Aorta (tissue), 5 donors: ENCODE data around the gene DCK. TPM values are rescaled to one million over a fixed set of nuclear protein-coding genes. Genes with fewer than 3 reads are reported as not detected.
"Not testable (repeated sequence)": the region's sequence is repeated elsewhere in the genome, so short reads cannot be mapped to it uniquely, and the experiment has no call there.

ENCODE experiments used
- ATAC-seq: fragments of 200-7000 bp; cut with Tn5 transposase; one replicate; pipeline ENCODE4 v1.9.1; 2022; ENCODE audit warnings: moderate library complexity; ENCODE audit not compliant: low FRiP score
- DNase-seq, 2 donors: peaks; one replicate each; pipeline ENCODE4 v3.0.0-alpha.2; 2020
- H3K27ac ChIP-seq, 2 donors: one replicate each; pipeline ENCODE4 v1.5.1; 2013; ENCODE audit warnings: low read length in 2 of 2, mild to moderate bottlenecking in 2 of 2, moderate library complexity in 2 of 2, control low read depth in 1 of 2, inconsistent platforms in 1 of 2, low read depth in 1 of 2
- H3K27me3 ChIP-seq, 2 donors: one replicate each; pipeline ENCODE4 v1.6.1; 2013; ENCODE audit warnings: control low read depth in 1 of 2, low read length in 1 of 2, mild to moderate bottlenecking in 1 of 2, moderate library complexity in 1 of 2; ENCODE audit not compliant: insufficient read depth in 2 of 2, control insufficient read depth in 1 of 2
- H3K36me3 ChIP-seq, 2 donors: one replicate each; pipeline ENCODE4 v1.6.1; 2013; ENCODE audit warnings: control low read depth in 1 of 2, low read length in 1 of 2, mild to moderate bottlenecking in 1 of 2; ENCODE audit not compliant: insufficient read depth in 2 of 2, control insufficient read depth in 1 of 2
- H3K4me1 ChIP-seq, 2 donors: one replicate each; pipeline ENCODE4 v1.6.1; 2013; ENCODE audit warnings: low read length in 2 of 2, control low read depth in 1 of 2, mild to moderate bottlenecking in 1 of 2, moderate library complexity in 1 of 2; ENCODE audit not compliant: insufficient read depth in 2 of 2, control insufficient read depth in 1 of 2
- H3K4me3 ChIP-seq, 2 donors: one replicate each; pipeline ENCODE4 v1.5.1; 2013; ENCODE audit warnings: low read length in 2 of 2, control low read depth in 1 of 2, mild to moderate bottlenecking in 1 of 2
- H3K9me3 ChIP-seq: one replicate; pipeline ENCODE4 v1.6.1; 2013; ENCODE audit warnings: mild to moderate bottlenecking, low read length; ENCODE audit not compliant: control insufficient read depth
- WGBS, 2 donors: extraction: QIAGEN DNeasy Blood & Tissue Kit; methylation state at CpG; one replicate each; pipeline ENCODE4 v1.1.7; 2013; 5-methylcytosine and 5-hydroxymethylcytosine counted together
- intact Hi-C, 2 donors: fragments of 100-400 bp; cut with DNase I; formaldehyde crosslinking; loops; one replicate each; pipeline versions ENCODE4 v1.14.2 to v1.15.0; 2022
- polyA plus RNA-seq, 2 donors: library from polyadenylated mRNA; stranded (reverse); fragments of 200-250 nt; gene quantifications; one replicate each; pipeline ENCODE4 v1.2.3, GENCODE V29; 2013
- total RNA-seq, 2 donors: library from RNA; stranded (reverse); fragmentation: NEBNext Ultra II Directional; extraction: Animal tissue kit (Norgen Biotek cat#: 25700); gene quantifications; one replicate each; pipeline ENCODE4 v1.2.1, GENCODE V29; 2021
- donor health status: healthy with polysubstance abuse.
- donor health status: Bipolar disorder and iron deficiency.
- donor health status: DM: no; HTN: no; CAD: no.
- donor health status: DM: no; HTN: no; CAD: no.
- donor health status: DM: yes; HTN: yes; CAD: no.

The DCK gene
- total and polyA plus RNA-seq, 4 donors: 7.5 to 21.0 (median 10.9) TPM

DNA sequence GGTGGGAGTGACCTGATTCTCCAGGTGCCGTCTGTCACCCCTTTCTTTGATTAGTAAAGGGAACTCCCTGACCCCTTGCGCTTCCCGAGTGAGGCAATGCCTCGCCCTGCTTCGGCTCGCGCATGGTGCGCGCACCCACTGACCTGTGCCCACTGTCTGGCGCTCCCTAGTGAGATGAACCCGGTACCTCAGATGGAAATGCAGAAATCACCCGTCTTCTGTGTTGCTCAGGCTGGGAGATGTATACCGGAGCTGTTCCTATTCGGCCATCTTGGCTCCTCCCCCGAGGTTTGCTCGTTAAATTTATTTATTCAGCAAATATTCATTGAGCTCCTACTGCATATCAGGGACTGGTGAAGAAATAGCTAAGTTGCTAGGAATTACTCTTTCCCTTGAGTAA is 66.1 kb downstream of the DCK start:
- H3K4me3 ChIP-seq, H3K36me3 ChIP-seq, H3K9me3 ChIP-seq, H3K4me1 ChIP-seq, ATAC-seq, H3K27me3 ChIP-seq, DNase-seq, intact Hi-C loops, H3K27ac ChIP-seq: not testable (repeated sequence)
- WGBS, 2 donors: 90 to 94% methylated on average over 8 to 16 of the region's 16 CpGs

DNA sequence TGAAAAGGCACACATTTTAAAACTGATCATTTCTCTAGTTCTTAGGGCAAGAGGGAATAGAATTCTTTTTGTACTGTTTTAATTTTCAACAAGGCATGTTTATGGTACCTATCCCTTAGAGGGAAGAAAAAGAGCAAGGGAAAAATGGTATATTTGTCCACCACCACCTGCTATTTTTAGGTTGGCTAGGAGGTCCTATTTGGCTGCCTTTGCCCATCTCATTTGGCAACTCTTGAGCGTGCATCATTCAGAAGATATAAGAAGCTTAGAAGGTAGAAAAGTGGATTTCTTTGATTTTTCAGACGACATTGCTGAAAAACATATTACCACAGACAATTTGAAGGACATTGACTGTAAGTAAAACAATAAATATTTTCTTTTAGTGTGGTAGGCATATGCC is 69.0 kb downstream of the DCK start:
- DNase-seq: no peak
- 11 to 16% methylated on average over 2 of the region's 2 CpGs for WGBS, 2 donors
- H3K4me3 ChIP-seq: no peak overlapping the region
- no peak overlapping the region for H3K27ac ChIP-seq
- no peaks in the 10 kb centered on the region for H3K9me3 ChIP-seq
- no peaks in the 10 kb centered on the region for H3K4me1 ChIP-seq
- no peaks in the 10 kb centered on the region for H3K27me3 ChIP-seq
- ATAC-seq: no peak
- intact Hi-C loops: no loop called here
- H3K36me3 ChIP-seq: no peaks in the 10 kb centered on the region

DNA sequence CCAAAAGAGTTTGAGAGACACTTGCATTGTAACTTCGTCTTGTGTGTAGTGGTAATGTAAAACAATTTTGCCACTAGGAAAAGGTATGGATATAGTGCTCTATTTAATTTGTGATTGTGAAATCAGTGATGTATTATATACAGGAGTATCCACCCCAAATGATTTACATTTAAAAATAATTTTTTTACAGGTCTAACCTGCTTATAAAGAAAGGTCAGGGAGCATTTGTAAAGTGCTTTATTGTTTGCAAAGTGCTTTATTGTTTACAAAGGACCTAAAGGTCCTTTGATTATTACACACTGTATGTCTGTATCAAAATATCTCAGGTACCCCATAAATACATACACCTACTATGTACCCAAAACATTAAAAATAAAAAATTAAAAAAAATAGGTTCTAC is 70.3 kb downstream of the DCK start:
- no peak for DNase-seq
- no peak overlapping the region for H3K27ac ChIP-seq
- no peaks in the 10 kb centered on the region for H3K36me3 ChIP-seq
- no peak for ATAC-seq
- intact Hi-C loops: no loop called here
- H3K4me1 ChIP-seq: no peaks in the 10 kb centered on the region
- H3K4me3 ChIP-seq: no peak overlapping the region
- 94 to 95% methylated on average over 1 of the region's 1 CpG for WGBS, 2 donors
- no peaks in the 10 kb centered on the region for H3K27me3 ChIP-seq
- H3K9me3 ChIP-seq: no peaks in the 10 kb centered on the region

DNA sequence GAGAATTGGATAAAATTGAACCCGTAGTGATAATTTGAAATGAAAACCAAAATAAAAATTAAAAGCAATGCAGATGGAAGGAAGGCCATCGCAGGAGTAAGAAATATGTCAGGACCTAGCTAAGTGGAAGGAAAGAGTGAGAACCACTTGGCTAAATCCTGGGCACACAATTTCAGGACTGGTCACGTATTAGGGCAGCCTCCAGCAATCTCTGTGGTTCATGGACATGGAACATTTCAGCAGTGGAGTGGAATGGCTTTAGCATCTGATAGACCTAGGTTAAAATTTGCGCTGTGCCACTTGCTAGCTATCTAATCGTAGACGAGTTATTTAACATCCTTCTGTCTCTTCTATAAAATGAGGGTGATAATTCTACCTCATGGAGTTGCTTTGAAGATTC is 71.1 kb downstream of the DCK start:
- Histone ChIP-seq H3K27ac (no peak overlapping the region), H3K4me1 (no peaks in the 10 kb centered on the region), H3K4me3 (no peak overlapping the region), H3K27me3 (no peaks in the 10 kb centered on the region), H3K9me3 (no peaks in the 10 kb centered on the region), H3K36me3 (no peaks in the 10 kb centered on the region)
- ATAC-seq (no peak), DNase-seq (no peak)
- intact Hi-C loops: no loop called here
- 94 to 96% methylated on average over 6 of the region's 6 CpGs for WGBS, 2 donors

GRCh38 chr4:71065991-71066510 is 72.6 kb downstream of the DCK start:
- intact Hi-C loops: no loop called here
- WGBS, 2 donors: 92 to 93% methylated on average over 2 of the region's 2 CpGs

DNA sequence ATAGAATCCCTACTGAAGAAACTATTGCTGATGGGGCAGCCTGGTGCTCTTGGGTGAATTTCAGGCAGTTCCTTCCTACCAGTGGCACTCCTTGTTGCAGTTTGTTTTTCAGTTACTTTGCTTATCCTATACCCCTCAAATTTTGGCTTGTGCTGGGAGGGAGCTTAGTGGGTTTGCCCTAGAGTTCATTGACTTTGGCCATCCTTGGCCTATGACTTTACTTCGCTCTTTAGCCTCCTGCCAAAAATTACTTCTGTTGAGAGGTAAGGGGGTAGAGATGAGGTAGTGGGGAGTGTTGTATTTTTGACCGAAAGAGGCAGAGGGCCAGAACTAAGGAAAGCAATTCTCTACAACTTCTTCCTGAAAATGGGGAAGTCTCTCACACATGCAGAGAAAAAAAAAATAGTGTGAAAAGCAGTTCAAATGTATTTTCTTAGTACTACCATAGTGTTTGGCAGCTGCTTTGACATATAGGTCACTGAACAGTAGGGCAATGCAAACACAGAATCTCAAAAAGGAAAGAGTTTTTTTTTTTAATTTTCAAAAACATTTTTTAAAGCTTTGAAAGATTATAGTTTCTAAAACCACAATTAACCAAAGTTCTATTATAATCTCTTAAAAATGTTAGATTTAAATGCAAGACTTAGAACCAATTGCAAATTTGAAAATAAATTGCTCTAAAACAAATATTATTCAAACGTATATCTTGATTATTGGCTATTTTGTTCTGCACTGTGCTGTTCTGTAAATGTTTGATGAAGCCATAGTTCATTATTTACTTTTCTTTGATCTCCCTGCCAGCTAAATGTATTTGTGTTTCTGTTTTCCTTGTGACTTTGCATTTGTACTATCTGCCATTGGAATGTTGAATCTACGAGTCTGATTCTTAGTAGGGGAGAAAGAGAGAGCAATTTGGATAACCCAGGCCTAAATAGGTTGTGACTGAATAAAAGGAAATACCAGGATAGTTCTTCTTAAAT is 73.6 kb downstream of the DCK start:
- Histone ChIP-seq H3K27ac (no peak overlapping the region), H3K27me3 (no peaks in the 10 kb centered on the region), H3K4me3 (no peak overlapping the region), H3K9me3 (no peaks in the 10 kb centered on the region), H3K36me3 (no peaks in the 10 kb centered on the region), H3K4me1 (no peaks in the 10 kb centered on the region)
- DNase-seq (no peak), ATAC-seq (no peak)
- intact Hi-C loops: no loop called here
- 53% methylated on average over 4 of the region's 4 CpGs for WGBS, 2 donors

More at GRCh38 chr4:71065991-71066510, 72.6 kb downstream of the DCK start:
- H3K36me3 ChIP-seq: no peaks in the 10 kb centered on the region
- no peak overlapping the region for H3K27ac ChIP-seq
- H3K4me3 ChIP-seq: no peak overlapping the region
- DNase-seq (no peak), ATAC-seq (no peak)
- H3K4me1 ChIP-seq: no peaks in the 10 kb centered on the region
- H3K9me3 ChIP-seq: no peaks in the 10 kb centered on the region
- no peaks in the 10 kb centered on the region for H3K27me3 ChIP-seq

DNA sequence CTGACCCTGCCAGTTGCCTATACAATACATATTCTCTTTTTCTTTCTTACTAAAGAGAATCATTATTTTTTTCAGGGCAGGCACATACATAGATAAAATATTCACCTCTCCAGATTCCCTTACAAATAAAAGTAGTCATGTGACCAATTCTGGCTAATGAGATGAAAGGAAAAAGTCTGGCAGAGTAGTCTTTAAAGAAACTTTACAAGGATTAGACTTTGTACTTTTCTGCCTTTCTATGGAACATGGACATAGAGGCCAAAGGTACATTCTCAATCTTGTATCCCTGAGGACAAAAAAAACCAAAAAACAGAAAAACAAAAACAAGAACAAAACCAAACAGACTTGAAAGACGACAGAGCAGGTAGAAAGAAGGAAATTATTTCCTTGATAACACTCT is 75.6 kb downstream of the DCK start:
- no peak overlapping the region for H3K27ac ChIP-seq
- no peak overlapping the region for H3K4me3 ChIP-seq
- intact Hi-C loops: no loop called here
- H3K36me3 ChIP-seq: no peaks in the 10 kb centered on the region
- H3K4me1 ChIP-seq: no peaks in the 10 kb centered on the region
- 88 to 90% methylated on average over 1 of the region's 1 CpG for WGBS, 2 donors
- DNase-seq: no peak
- no peaks in the 10 kb centered on the region for H3K27me3 ChIP-seq
- H3K9me3 ChIP-seq: no peaks in the 10 kb centered on the region
- ATAC-seq: no peak

DNA sequence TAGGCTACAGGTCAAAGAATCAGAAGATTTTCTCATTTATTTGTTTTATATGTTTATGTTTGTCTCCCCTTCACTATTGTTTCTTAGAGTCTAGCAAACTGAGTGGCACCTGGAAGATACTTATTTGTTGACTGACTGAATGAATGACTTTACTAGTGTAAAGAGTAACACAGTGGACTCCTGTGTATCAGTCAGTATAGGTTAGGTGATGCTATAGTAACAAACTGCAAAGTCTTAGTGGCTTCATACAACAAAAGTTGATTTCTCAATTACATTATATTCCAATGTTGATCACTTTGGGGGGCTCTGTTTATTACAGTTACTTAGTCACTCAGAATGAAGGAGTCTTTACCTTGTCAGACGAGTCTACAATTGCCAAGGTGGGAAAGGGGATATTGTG is 76.6 kb downstream of the DCK start:
- no peak overlapping the region for H3K4me3 ChIP-seq
- no peaks in the 10 kb centered on the region for H3K27me3 ChIP-seq
- DNase-seq: no peak
- no peaks in the 10 kb centered on the region for H3K4me1 ChIP-seq
- no peaks in the 10 kb centered on the region for H3K36me3 ChIP-seq
- H3K27ac ChIP-seq: no peak overlapping the region
- 65 to 99% methylated on average over 1 of the region's 1 CpG for WGBS, 2 donors
- H3K9me3 ChIP-seq: no peaks in the 10 kb centered on the region
- intact Hi-C loops: no loop called here
- ATAC-seq: no peak
